ENCODE results near the gene FFAR1. TPM values are rescaled to one million over a fixed set of nuclear protein-coding genes. Genes with fewer than 3 reads are reported as not detected.

Gene FFAR1
- polyA plus RNA-seq, 3 donors = 0.04 TPM; not detected in 2

GRCh38 chr19:35308910-35309309 is 38.8 kb upstream of the FFAR1 start:
- Mint-ChIP-seq H3K9me3 (peaks cover 0 to 2% (median 0%) of the 10 kb centered on the region in 7 donors), H3K27me3 (ENCODE audit: low read depth in 3 of 3) (peaks cover 1 to 4% (median 3%) of the 10 kb centered on the region in 3 donors), H3K36me3 (peaks cover 0 to 6% of the 10 kb centered on the region in 2 donors), H3K27ac (peak overlapping the region in 3 of 7 donors; percentile 3 to 54 (median 3)), H3K4me3 (no peak overlapping the region), H3K4me1 (peaks cover 31% of the 10 kb centered on the region)
- 88% methylated on average over 7 of the region's 7 CpGs for WGBS (ENCODE audit: insufficient coverage)
- Histone ChIP-seq H2AFZ (ENCODE audit: insufficient read depth, low read depth, low read length, poor library complexity, severe bottlenecking) (no peak overlapping the region), H3K27ac (ENCODE audit: low read depth in 1 of 2, low read length in 2 of 2) (no peak overlapping the region), H3K9ac (ENCODE audit: insufficient read depth, low read length, poor library complexity, severe bottlenecking) (no peak overlapping the region), H3K9me3 (replicated peaks in 1 of 2; ENCODE audit: control insufficient read depth in 1 of 2, insufficient read depth in 1 of 2, low read length in 2 of 2) (no peaks in the 10 kb centered on the region), H3K4me3 (replicated peaks in 1 of 3; ENCODE audit: low read depth in 2 of 3, low read length in 3 of 3) (no peak overlapping the region), H3K79me2 (ENCODE audit: insufficient read depth, low read length) (no peaks in the 10 kb centered on the region), H3K4me1 (ENCODE audit: control insufficient read depth in 1 of 2, insufficient read depth in 2 of 2, low read length in 2 of 2) (peaks cover 18 to 21% of the 10 kb centered on the region in 2 donors), H4K20me1 (ENCODE audit: insufficient read depth, low read length) (no peaks in the 10 kb centered on the region), H3K27me3 (ENCODE audit: control insufficient read depth in 2 of 2, insufficient read depth in 2 of 2, low read length in 2 of 2) (no peaks in the 10 kb centered on the region), H3K36me3 (replicated peaks in 1 of 2; ENCODE audit: control insufficient read depth in 1 of 2, insufficient read depth in 2 of 2, low read length in 2 of 2) (no peaks in the 10 kb centered on the region), H3K4me2 (replicated peaks; ENCODE audit: extremely low read depth, low read length, poor library complexity, severe bottlenecking) (no peak overlapping the region)
- no peak for TF ChIP-seq CTCF (IDR thresholded peaks at IDR 0.05)
- no peak for DNase-seq
- intact Hi-C loops (cut with micrococcal nuclease) = loop anchor here (5.0 to 10.0 kb wide), 2 partner anchors 37 to 46 kb away; partner anchors contain the start of gene FFAR3 (in 1 of the 2)

DNA sequence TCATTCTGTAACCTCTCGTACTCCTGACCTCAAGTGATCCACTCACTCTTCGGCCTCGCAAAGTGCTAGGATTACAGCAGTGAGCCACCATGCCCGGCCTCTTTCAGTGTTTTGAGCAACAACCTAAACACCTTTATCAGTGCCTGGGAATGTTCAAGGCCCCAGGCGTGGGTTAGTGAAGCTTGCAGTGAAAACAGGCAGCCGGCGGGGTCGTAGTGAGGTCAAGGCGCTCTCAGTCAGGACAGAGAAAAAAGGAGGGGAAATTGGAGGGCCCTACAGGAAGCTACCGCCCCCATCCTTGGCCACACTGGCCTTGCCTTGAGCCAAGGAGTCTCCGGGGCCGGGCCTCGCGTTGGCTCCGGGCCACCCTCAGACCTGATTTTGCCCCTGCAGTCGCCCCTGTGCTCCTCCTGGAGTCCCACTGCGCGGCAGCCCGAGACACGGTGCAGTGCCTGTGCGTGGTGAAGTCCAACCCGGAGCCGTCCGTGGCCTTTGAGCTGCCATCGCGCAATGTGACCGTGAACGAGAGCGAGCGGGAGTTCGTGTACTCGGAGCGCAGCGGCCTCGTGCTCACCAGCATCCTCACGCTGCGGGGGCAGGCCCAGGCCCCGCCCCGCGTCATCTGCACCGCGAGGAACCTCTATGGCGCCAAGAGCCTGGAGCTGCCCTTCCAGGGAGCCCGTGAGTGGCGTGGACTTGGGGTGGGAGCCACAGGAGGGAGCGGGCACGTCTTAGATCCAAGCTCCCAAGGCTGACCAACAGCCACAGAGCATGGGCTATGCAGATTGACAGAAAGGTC is 38.0 kb upstream of the FFAR1 start:
- Histone ChIP-seq H3K4me2 (replicated peaks; ENCODE audit: extremely low read depth, low read length, poor library complexity, severe bottlenecking) (no peak overlapping the region), H3K9me3 (replicated peaks in 1 of 2; ENCODE audit: control insufficient read depth in 1 of 2, insufficient read depth in 1 of 2, low read length in 2 of 2) (no peaks in the 10 kb centered on the region), H3K79me2 (ENCODE audit: insufficient read depth, low read length) (no peaks in the 10 kb centered on the region), H3K27ac (ENCODE audit: low read depth in 1 of 2, low read length in 2 of 2) (no peak overlapping the region), H4K20me1 (ENCODE audit: insufficient read depth, low read length) (no peaks in the 10 kb centered on the region), H3K4me1 (ENCODE audit: control insufficient read depth in 1 of 2, insufficient read depth in 2 of 2, low read length in 2 of 2) (peaks cover 18 to 21% of the 10 kb centered on the region in 2 donors), H2AFZ (ENCODE audit: insufficient read depth, low read depth, low read length, poor library complexity, severe bottlenecking) (no peak overlapping the region), H3K4me3 (replicated peaks in 1 of 3; ENCODE audit: low read depth in 2 of 3, low read length in 3 of 3) (no peak overlapping the region), H3K27me3 (ENCODE audit: control insufficient read depth in 2 of 2, insufficient read depth in 2 of 2, low read length in 2 of 2) (no peaks in the 10 kb centered on the region), H3K9ac (ENCODE audit: insufficient read depth, low read length, poor library complexity, severe bottlenecking) (no peak overlapping the region), H3K36me3 (replicated peaks in 1 of 2; ENCODE audit: control insufficient read depth in 1 of 2, insufficient read depth in 2 of 2, low read length in 2 of 2) (no peaks in the 10 kb centered on the region)
- Mint-ChIP-seq H3K4me1 (peaks cover 31% of the 10 kb centered on the region), H3K4me3 (no peak overlapping the region), H3K36me3 (peaks cover 0 to 6% of the 10 kb centered on the region in 2 donors), H3K9me3 (peaks cover 0 to 2% (median 0%) of the 10 kb centered on the region in 7 donors), H3K27me3 (ENCODE audit: low read depth in 3 of 3) (peaks cover 1 to 6% (median 3%) of the 10 kb centered on the region in 3 donors), H3K27ac (peak overlapping the region in 2 of 7 donors; percentile 3)
- TF ChIP-seq CTCF (IDR thresholded peaks at IDR 0.05) = no peak
- no peak for DNase-seq
- 94% methylated on average over 43 of the region's 47 CpGs for WGBS (ENCODE audit: insufficient coverage)
- intact Hi-C loops (cut with micrococcal nuclease) = loop anchor here (5.0 to 10.0 kb wide), 2 partner anchors 37 to 45 kb away; partner anchors contain the start of gene FFAR3 (in 1 of the 2)
